Spleen (tissue), 7 donors: ENCODE measurements around the gene FBXO10.

ENCODE experiments used
- POLR2A ChIP-seq, 3 donors: fragments of 450-650 bp; IDR thresholded peaks; one replicate each; pipeline ENCODE4 v1.5.1; 2017; ENCODE audit warnings: antibody characterized with exemption in 3 of 3, mild to moderate bottlenecking in 1 of 3
- POLR2AphosphoS5 ChIP-seq, 3 donors: sonication (generic); formaldehyde crosslinking; IDR thresholded peaks; one replicate each; pipeline ENCODE4 v1.5.1; 2017; ENCODE audit warnings: antibody characterized with exemption in 3 of 3
- TF ChIP-seq, protein P1 (sequence below), 11 experiments: fragments of 200-600 bp in 7 of 11; fragments of 450-650 bp in 4 of 11; sonication (generic) in 4 of 11; IDR thresholded peaks in 8 of 11; conservative IDR thresholded peaks in 3 of 11; 1 replicate in 7 of 11; 2 replicates in 4 of 11; pipeline versions ENCODE4 v1.4.0 to v1.8.0; 2016 to 2021; ENCODE audit warnings: antibody characterized with exemption in 11 of 11, inconsistent platforms in 4 of 11, mild to moderate bottlenecking in 1 of 11
- donor health status: DM: no; HTN: no; CAD: no; lungs with moderate emphysema.
- donor health status: DM: no; HTN: no; CAD: no.
- donor health status: DM: no; HTN: no; CAD: no.

DNA sequence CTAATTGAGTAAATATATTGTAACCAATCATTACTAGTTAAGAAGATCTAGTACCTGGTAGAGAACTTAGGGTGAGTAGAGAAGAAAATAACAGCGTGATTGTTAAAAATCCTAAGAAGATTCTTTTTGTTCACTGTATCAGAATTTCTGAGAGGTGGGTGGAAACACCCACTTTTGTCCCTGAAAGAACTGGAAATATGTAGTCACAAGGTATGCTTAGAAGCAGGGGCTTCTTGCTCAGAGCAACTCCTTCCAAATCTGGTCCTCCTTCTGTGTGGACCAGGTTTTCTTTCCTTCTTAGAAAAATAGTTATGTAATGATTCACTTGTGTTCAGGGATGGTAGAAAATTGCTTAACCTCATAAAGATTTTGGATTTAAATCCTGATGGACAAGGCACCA lies 28.1 kb upstream of the FBXO10 start:
- TF ChIP-seq, protein P1, sequence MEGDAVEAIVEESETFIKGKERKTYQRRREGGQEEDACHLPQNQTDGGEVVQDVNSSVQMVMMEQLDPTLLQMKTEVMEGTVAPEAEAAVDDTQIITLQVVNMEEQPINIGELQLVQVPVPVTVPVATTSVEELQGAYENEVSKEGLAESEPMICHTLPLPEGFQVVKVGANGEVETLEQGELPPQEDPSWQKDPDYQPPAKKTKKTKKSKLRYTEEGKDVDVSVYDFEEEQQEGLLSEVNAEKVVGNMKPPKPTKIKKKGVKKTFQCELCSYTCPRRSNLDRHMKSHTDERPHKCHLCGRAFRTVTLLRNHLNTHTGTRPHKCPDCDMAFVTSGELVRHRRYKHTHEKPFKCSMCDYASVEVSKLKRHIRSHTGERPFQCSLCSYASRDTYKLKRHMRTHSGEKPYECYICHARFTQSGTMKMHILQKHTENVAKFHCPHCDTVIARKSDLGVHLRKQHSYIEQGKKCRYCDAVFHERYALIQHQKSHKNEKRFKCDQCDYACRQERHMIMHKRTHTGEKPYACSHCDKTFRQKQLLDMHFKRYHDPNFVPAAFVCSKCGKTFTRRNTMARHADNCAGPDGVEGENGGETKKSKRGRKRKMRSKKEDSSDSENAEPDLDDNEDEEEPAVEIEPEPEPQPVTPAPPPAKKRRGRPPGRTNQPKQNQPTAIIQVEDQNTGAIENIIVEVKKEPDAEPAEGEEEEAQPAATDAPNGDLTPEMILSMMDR (IDR thresholded peaks at IDR 0.05 in 8 of 11, conservative IDR thresholded peaks at IDR 0.05 in 3 of 11) = no peak
- TF ChIP-seq POLR2A (IDR thresholded peaks at IDR 0.05) (no peak), POLR2AphosphoS5 (IDR thresholded peaks at IDR 0.05) (no peak)
